HEK293T (cell line): Measurements from ENCODE around the gene MICALL2.

ENCODE experiments used
- HDGF ChIP-seq: fragments of 450-650 bp; IDR thresholded peaks from 2 replicates; pipeline ENCODE4 v1.6.1; 2017; ENCODE audit warnings: antibody characterized with exemption, borderline replicate concordance
- LEF1 ChIP-seq: fragments of 450-650 bp; IDR thresholded peaks from 2 replicates; pipeline ENCODE4 v1.6.1; 2017; ENCODE audit warnings: mild to moderate bottlenecking, borderline replicate concordance
- TARDBP ChIP-seq: fragments of 450-650 bp; IDR thresholded peaks from 2 replicates; pipeline ENCODE4 v1.6.1; 2016

DNA sequence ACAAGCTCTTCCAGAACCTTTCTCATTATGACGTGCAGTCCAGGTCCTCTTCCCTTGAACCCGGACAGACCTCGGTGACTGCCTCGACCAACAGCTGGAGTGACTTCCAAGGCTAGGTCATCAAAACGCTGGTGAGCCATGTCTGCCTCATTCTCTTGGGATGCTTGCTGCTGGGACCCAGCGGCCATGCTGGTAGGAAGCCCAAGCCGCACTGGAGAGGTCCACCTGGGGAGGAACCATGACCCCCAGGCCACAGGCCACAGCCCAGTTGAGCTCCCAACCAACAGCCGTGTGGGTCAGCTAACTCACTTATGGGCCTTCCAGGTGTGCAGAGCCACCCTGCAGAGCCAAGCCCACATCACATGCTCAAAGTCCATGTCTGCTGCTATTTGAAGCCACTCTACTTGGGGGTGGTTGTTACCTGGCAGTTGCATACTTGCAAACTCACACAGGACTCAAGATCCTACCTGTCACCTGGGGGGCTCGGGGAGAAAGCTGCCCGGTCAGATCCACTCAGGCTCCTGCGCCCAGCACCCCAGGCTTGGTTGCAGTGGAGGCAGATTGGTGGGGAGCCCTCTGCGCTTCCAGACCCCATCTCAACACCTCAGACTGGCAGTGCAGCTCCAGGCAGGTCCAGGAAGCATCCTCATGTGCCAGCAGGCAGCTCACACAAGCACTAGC, 57.0 kb downstream of the MICALL2 start:
- no peak for TF ChIP-seq LEF1
- TF ChIP-seq TARDBP, result no peak
- no peak for TF ChIP-seq HDGF
